ENCODE data around the gene RORC. TPM values are rescaled to one million over a fixed set of nuclear protein-coding genes. Genes with fewer than 3 reads are reported as not detected.

The RORC gene
- polyA plus RNA-seq, 3 donors = 0.03 TPM; not detected in 2

DNA sequence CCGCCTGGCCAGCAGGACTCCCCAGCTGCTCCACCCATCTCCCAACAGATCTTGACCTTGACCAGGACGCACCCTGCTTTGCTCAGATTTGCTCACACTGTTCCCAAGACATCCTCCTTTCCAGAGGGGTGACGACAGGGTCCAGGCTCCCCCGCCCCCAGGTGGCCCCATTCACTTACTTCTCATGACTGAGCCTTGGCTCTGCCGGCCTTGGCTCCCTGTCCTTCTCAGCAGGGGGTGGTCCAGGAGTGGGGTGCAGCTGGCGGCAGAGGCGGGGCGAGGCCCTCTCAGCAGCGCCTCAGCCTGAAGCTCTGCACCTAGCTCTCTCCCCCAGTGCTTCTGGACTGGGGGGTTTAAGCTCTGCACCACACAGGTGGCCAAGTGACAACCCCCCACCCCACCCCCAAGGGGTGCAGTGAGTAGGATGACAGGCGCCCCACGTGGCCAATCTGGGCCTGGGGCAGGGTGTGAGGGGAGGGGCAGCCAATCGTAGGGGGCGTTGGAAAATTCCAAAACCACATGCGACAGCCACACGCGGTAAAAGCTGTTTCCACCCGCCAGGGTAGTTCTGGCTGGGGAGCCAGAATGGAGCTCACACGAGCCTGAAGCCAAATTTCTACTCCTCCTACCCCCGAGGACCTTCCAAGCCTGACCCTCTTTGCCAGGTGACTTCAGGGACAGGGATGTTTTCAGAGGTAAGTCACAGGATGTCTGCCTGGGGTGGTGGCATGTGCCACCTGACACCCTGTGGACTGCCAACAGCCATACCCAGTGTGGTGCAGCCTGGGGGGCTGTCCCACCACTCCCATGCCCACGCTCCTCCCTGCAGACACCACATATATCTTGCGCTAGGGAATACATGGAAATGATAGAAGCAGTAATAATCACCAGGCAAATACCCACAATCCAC, 5.6 kb downstream of the RORC start:
- Histone ChIP-seq H3K27me3 (ENCODE audit: control insufficient read depth in 2 of 2, insufficient read depth in 2 of 2, low read length in 2 of 2) (no peaks in the 10 kb centered on the region), H3K27ac (ENCODE audit: low read depth in 1 of 2, low read length in 2 of 2) (no peak overlapping the region), H2AFZ (ENCODE audit: insufficient read depth, low read depth, low read length, poor library complexity, severe bottlenecking) (no peak overlapping the region), H4K20me1 (ENCODE audit: insufficient read depth, low read length) (no peaks in the 10 kb centered on the region), H3K9me3 (replicated peaks in 1 of 2; ENCODE audit: control insufficient read depth in 1 of 2, insufficient read depth in 1 of 2, low read length in 2 of 2) (no peaks in the 10 kb centered on the region), H3K79me2 (ENCODE audit: insufficient read depth, low read length) (no peaks in the 10 kb centered on the region), H3K4me1 (ENCODE audit: control insufficient read depth in 1 of 2, insufficient read depth in 2 of 2, low read length in 2 of 2) (peaks cover 30 to 37% of the 10 kb centered on the region in 2 donors), H3K36me3 (replicated peaks in 1 of 2; ENCODE audit: control insufficient read depth in 1 of 2, insufficient read depth in 2 of 2, low read length in 2 of 2) (no peaks in the 10 kb centered on the region), H3K4me2 (replicated peaks; ENCODE audit: extremely low read depth, low read length, poor library complexity, severe bottlenecking) (no peak overlapping the region), H3K9ac (ENCODE audit: insufficient read depth, low read length, poor library complexity, severe bottlenecking) (no peak overlapping the region), H3K4me3 (replicated peaks in 1 of 3; ENCODE audit: low read depth in 2 of 3, low read length in 3 of 3) (no peak overlapping the region)
- TF ChIP-seq, protein P1, sequence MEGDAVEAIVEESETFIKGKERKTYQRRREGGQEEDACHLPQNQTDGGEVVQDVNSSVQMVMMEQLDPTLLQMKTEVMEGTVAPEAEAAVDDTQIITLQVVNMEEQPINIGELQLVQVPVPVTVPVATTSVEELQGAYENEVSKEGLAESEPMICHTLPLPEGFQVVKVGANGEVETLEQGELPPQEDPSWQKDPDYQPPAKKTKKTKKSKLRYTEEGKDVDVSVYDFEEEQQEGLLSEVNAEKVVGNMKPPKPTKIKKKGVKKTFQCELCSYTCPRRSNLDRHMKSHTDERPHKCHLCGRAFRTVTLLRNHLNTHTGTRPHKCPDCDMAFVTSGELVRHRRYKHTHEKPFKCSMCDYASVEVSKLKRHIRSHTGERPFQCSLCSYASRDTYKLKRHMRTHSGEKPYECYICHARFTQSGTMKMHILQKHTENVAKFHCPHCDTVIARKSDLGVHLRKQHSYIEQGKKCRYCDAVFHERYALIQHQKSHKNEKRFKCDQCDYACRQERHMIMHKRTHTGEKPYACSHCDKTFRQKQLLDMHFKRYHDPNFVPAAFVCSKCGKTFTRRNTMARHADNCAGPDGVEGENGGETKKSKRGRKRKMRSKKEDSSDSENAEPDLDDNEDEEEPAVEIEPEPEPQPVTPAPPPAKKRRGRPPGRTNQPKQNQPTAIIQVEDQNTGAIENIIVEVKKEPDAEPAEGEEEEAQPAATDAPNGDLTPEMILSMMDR (IDR thresholded peaks at IDR 0.05) = no peak
- H3K4me3 Mint-ChIP-seq = no peak overlapping the region
- no peak for DNase-seq
- H3K27ac Mint-ChIP-seq = no peak overlapping the region
- H3K9me3 Mint-ChIP-seq = no peaks in the 10 kb centered on the region
- intact Hi-C loops (cut with micrococcal nuclease) = no loop called here
- H3K36me3 Mint-ChIP-seq = no peaks in the 10 kb centered on the region
- H3K4me1 Mint-ChIP-seq = peaks cover 33% of the 10 kb centered on the region
- peaks cover 2 to 13% (median 5%) of the 10 kb centered on the region in 3 donors for H3K27me3 Mint-ChIP-seq (ENCODE audit: low read depth in 3 of 3)
- 65% methylated on average over 3 of the region's 21 CpGs for WGBS (ENCODE audit: insufficient coverage)

DNA sequence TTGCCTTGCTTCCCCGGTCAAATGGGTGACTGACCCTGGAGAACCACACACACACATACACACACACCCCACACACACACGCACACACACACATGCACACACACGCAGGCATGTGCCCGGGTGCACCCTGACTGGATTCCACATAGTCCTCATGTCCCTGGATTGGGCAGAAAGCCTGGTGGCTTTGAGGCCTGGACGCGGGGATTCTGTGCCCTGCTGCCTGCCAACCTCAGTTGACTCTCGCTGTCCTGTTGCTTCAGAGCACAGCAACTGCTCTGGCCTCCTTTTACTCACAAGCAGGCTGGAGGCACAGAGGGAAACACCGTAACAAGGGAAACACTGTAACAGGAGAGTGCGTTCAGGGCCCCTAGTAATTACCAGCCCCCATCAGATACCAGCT, 6.4 kb downstream of the RORC start:
- H3K79me2 ChIP-seq (ENCODE audit: insufficient read depth, low read length) = no peaks in the 10 kb centered on the region
- H4K20me1 ChIP-seq (ENCODE audit: insufficient read depth, low read length) = no peaks in the 10 kb centered on the region
- H2AFZ ChIP-seq (ENCODE audit: insufficient read depth, low read depth, low read length, poor library complexity, severe bottlenecking) = no peak overlapping the region
- no peak for DNase-seq
- Mint-ChIP-seq H3K27ac (no peak overlapping the region), H3K4me3 (no peak overlapping the region), H3K9me3 (no peaks in the 10 kb centered on the region), H3K36me3 (no peaks in the 10 kb centered on the region), H3K27me3 (ENCODE audit: low read depth in 3 of 3) (peaks cover 2 to 13% (median 4%) of the 10 kb centered on the region in 3 donors), H3K4me1 (peaks cover 28% of the 10 kb centered on the region)
- 96% methylated on average over 7 of the region's 9 CpGs for WGBS (ENCODE audit: insufficient coverage)
- H3K27me3 ChIP-seq (ENCODE audit: control insufficient read depth in 2 of 2, insufficient read depth in 2 of 2, low read length in 2 of 2) = no peaks in the 10 kb centered on the region
- H3K9me3 ChIP-seq (replicated peaks in 1 of 2; ENCODE audit: control insufficient read depth in 1 of 2, insufficient read depth in 1 of 2, low read length in 2 of 2) = no peaks in the 10 kb centered on the region
- H3K9ac ChIP-seq (ENCODE audit: insufficient read depth, low read length, poor library complexity, severe bottlenecking) = no peak overlapping the region
- H3K4me2 ChIP-seq (replicated peaks; ENCODE audit: extremely low read depth, low read length, poor library complexity, severe bottlenecking) = no peak overlapping the region
- H3K4me1 ChIP-seq (ENCODE audit: control insufficient read depth in 1 of 2, insufficient read depth in 2 of 2, low read length in 2 of 2) = peaks cover 22 to 29% of the 10 kb centered on the region in 2 donors
- intact Hi-C loops (cut with micrococcal nuclease) = no loop called here
- TF ChIP-seq, protein P1 (IDR thresholded peaks at IDR 0.05) = no peak
- H3K27ac ChIP-seq (ENCODE audit: low read depth in 1 of 2, low read length in 2 of 2) = no peak overlapping the region
- H3K36me3 ChIP-seq (replicated peaks in 1 of 2; ENCODE audit: control insufficient read depth in 1 of 2, insufficient read depth in 2 of 2, low read length in 2 of 2) = no peaks in the 10 kb centered on the region
- no peak overlapping the region for H3K4me3 ChIP-seq (replicated peaks in 1 of 3; ENCODE audit: low read depth in 2 of 3, low read length in 3 of 3)
